Measurements from ENCODE around the gene TMEM108.

TMEM108 gene

DNA sequence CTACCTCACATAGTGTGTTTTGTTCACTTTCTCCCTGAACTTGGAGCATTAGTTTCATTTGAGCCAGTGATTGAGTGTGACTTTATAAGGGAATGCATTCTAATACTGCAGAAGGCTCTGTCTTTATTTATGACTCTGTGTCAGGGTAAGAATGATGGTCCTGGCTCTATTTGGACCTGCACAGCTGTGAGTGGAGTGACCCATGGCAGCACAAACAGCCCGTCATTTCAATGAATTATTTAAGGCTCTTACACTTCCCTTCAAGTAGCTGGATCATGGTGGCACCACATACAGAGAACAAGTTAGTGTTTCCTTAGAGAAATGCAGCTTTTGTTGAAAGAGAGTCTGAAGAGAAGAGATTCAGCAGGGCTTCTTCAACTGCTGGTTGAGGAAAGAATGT is 16.4 kb downstream of the TMEM108 start:
- peaks cover 14% of the 10 kb centered on the region; the same call in 1 of the 2 replicates for H3K4me1 ChIP-seq (ENCODE audit: control insufficient read depth, insufficient read depth, low read length)
- no peaks in the 10 kb centered on the region for H3K36me3 ChIP-seq (ENCODE audit: control insufficient read depth, insufficient read depth, low read length)
- no peaks in the 10 kb centered on the region for H3K9me3 ChIP-seq (ENCODE audit: control insufficient read depth, insufficient read depth, low read depth, low read length)
- no peak overlapping the region for H3K27ac ChIP-seq (ENCODE audit: low read depth, low read length)
- H3K4me3 ChIP-seq (ENCODE audit: low read depth, low read length) = no peak overlapping the region
- no peaks in the 10 kb centered on the region for H3K27me3 ChIP-seq (ENCODE audit: control insufficient read depth, insufficient read depth, low read length)
- no peak overlapping the region for H3K9ac ChIP-seq (ENCODE audit: low read length)

GRCh38 chr3:133055339-133055738 is 17.1 kb downstream of the TMEM108 start:
- Histone ChIP-seq H3K36me3 (ENCODE audit: control insufficient read depth, insufficient read depth, low read length) (no peaks in the 10 kb centered on the region), H3K4me3 (ENCODE audit: low read depth, low read length) (no peak overlapping the region), H3K4me1 (ENCODE audit: control insufficient read depth, insufficient read depth, low read length) (peaks cover 14% of the 10 kb centered on the region; the same call in 1 of the 2 replicates), H3K27ac (ENCODE audit: low read depth, low read length) (no peak overlapping the region), H3K9me3 (ENCODE audit: control insufficient read depth, insufficient read depth, low read depth, low read length) (no peaks in the 10 kb centered on the region), H3K9ac (ENCODE audit: low read length) (no peak overlapping the region), H3K27me3 (ENCODE audit: control insufficient read depth, insufficient read depth, low read length) (no peaks in the 10 kb centered on the region)

- Histone ChIP-seq H3K27me3 (ENCODE audit: control insufficient read depth, insufficient read depth, low read length) (no peaks in the 10 kb centered on the region), H3K27ac (ENCODE audit: low read depth, low read length) (no peak overlapping the region), H3K4me3 (ENCODE audit: low read depth, low read length) (no peak overlapping the region), H3K9ac (ENCODE audit: low read length) (no peak overlapping the region), H3K9me3 (ENCODE audit: control insufficient read depth, insufficient read depth, low read depth, low read length) (no peaks in the 10 kb centered on the region), H3K4me1 (ENCODE audit: control insufficient read depth, insufficient read depth, low read length) (peaks cover 8% of the 10 kb centered on the region; the same call in 1 of the 2 replicates), H3K36me3 (ENCODE audit: control insufficient read depth, insufficient read depth, low read length) (no peaks in the 10 kb centered on the region)
These were observed 20.1 kb downstream of the TMEM108 start for GRCh38 chr3:133058243-133058642.

GRCh38 chr3:133058831-133059230 is 20.6 kb downstream of the TMEM108 start:
- no peak overlapping the region for H3K27ac ChIP-seq (ENCODE audit: low read depth, low read length)
- no peaks in the 10 kb centered on the region for H3K9me3 ChIP-seq (ENCODE audit: control insufficient read depth, insufficient read depth, low read depth, low read length)
- no peak overlapping the region for H3K4me3 ChIP-seq (ENCODE audit: low read depth, low read length)
- H3K9ac ChIP-seq (ENCODE audit: low read length) = no peak overlapping the region
- H3K36me3 ChIP-seq (ENCODE audit: control insufficient read depth, insufficient read depth, low read length) = no peaks in the 10 kb centered on the region
- H3K27me3 ChIP-seq (ENCODE audit: control insufficient read depth, insufficient read depth, low read length) = no peaks in the 10 kb centered on the region
- H3K4me1 ChIP-seq (ENCODE audit: control insufficient read depth, insufficient read depth, low read length) = peaks cover 8% of the 10 kb centered on the region; the same call in 1 of the 2 replicates

GRCh38 chr3:133065193-133065961 is 27.2 kb downstream of the TMEM108 start:
- Histone ChIP-seq H3K4me1 (ENCODE audit: control insufficient read depth, insufficient read depth, low read length) (no peaks in the 10 kb centered on the region), H3K27ac (ENCODE audit: low read depth, low read length) (no peak overlapping the region), H3K36me3 (ENCODE audit: control insufficient read depth, insufficient read depth, low read length) (no peaks in the 10 kb centered on the region), H3K4me3 (ENCODE audit: low read depth, low read length) (no peak overlapping the region), H3K27me3 (ENCODE audit: control insufficient read depth, insufficient read depth, low read length) (no peaks in the 10 kb centered on the region), H3K9ac (ENCODE audit: low read length) (no peak overlapping the region), H3K9me3 (ENCODE audit: control insufficient read depth, insufficient read depth, low read depth, low read length) (no peaks in the 10 kb centered on the region)

DNA sequence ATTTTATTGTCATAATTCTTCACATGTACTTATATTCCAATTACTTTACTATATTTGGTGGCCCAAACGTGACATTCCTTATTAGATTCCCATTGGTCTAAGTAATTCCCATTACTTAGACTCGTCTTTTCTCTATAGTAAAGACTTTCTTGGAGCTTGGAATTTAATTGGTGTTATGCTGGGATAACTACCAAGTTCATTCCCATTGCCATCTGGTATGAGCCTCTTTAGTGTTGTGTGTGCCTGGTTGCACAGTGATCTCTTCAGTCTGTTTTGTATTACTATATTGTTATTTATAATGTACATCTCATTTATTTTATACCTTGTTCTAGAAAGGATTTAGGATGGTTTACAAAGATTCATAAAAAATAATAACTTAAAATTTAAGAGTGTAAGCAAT is 27.8 kb downstream of the TMEM108 start:
- Histone ChIP-seq H3K27me3 (ENCODE audit: control insufficient read depth, insufficient read depth, low read length) (no peaks in the 10 kb centered on the region), H3K9me3 (ENCODE audit: control insufficient read depth, insufficient read depth, low read depth, low read length) (no peaks in the 10 kb centered on the region), H3K27ac (ENCODE audit: low read depth, low read length) (no peak overlapping the region), H3K4me1 (ENCODE audit: control insufficient read depth, insufficient read depth, low read length) (no peaks in the 10 kb centered on the region), H3K9ac (ENCODE audit: low read length) (no peak overlapping the region), H3K36me3 (ENCODE audit: control insufficient read depth, insufficient read depth, low read length) (no peaks in the 10 kb centered on the region), H3K4me3 (ENCODE audit: low read depth, low read length) (no peak overlapping the region)

GRCh38 chr3:133069556-133070286 is 31.5 kb downstream of the TMEM108 start:
- H3K9ac ChIP-seq (ENCODE audit: low read length) = no peak overlapping the region
- no peak overlapping the region for H3K27ac ChIP-seq (ENCODE audit: low read depth, low read length)
- H3K4me1 ChIP-seq (ENCODE audit: control insufficient read depth, insufficient read depth, low read length) = no peaks in the 10 kb centered on the region
- H3K9me3 ChIP-seq (ENCODE audit: control insufficient read depth, insufficient read depth, low read depth, low read length) = no peaks in the 10 kb centered on the region
- H3K4me3 ChIP-seq (ENCODE audit: low read depth, low read length) = no peak overlapping the region
- H3K36me3 ChIP-seq (ENCODE audit: control insufficient read depth, insufficient read depth, low read length) = no peaks in the 10 kb centered on the region
- no peaks in the 10 kb centered on the region for H3K27me3 ChIP-seq (ENCODE audit: control insufficient read depth, insufficient read depth, low read length)

DNA sequence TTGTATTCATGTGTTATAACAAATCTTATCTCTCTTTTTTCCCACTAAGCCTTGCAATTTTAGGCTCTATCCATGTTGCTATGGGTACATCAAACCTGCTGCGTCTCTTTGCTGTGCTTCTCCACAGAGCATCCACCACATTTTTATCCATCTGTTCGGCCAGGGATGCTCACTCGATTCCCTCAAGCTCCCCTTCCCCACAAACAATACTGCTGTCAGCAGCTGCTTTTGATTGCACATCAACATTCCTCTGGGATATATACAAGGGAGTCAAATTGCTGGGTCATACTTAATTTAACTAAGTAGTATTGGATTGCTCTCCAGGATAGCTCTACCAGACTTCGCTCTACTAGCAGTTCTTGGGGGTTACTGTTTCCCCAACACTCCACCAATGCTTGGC is 36.8 kb downstream of the TMEM108 start:
- Histone ChIP-seq H3K9ac (ENCODE audit: low read length) (no peak overlapping the region), H3K27ac (ENCODE audit: low read depth, low read length) (no peak overlapping the region), H3K27me3 (ENCODE audit: control insufficient read depth, insufficient read depth, low read length) (no peaks in the 10 kb centered on the region), H3K9me3 (ENCODE audit: control insufficient read depth, insufficient read depth, low read depth, low read length) (no peaks in the 10 kb centered on the region), H3K4me1 (ENCODE audit: control insufficient read depth, insufficient read depth, low read length) (no peaks in the 10 kb centered on the region), H3K36me3 (ENCODE audit: control insufficient read depth, insufficient read depth, low read length) (no peaks in the 10 kb centered on the region), H3K4me3 (ENCODE audit: low read depth, low read length) (no peak overlapping the region)

DNA sequence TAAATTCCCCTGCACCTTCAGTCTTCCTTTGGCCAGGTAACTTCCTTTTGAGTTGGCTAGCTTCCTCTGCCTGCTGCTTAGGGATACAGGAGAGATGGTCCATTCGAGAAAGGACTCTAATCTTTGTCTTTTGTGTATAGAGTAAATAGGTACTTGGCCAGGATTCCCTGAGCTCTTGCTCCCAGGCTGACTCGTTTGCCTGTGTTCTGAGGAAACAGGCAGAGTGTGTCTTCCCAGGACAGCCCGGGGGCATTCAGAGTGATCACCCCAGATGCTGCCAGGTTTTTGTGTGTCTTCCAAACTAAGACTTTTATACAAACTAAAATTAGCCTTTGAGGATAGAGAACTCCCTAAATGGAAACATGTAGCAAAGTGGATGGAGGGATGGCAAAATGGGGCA is 39.5 kb downstream of the TMEM108 start:
- Histone ChIP-seq H3K27me3 (ENCODE audit: control insufficient read depth, insufficient read depth, low read length) (no peaks in the 10 kb centered on the region), H3K9me3 (ENCODE audit: control insufficient read depth, insufficient read depth, low read depth, low read length) (no peaks in the 10 kb centered on the region; the same call in 1 of the 2 replicates)

GRCh38 chr3:133079621-133080020 is 41.4 kb downstream of the TMEM108 start:
- Histone ChIP-seq H3K4me1 (ENCODE audit: control insufficient read depth, insufficient read depth, low read length) (no peaks in the 10 kb centered on the region), H3K4me3 (ENCODE audit: low read depth, low read length) (no peak overlapping the region), H3K9ac (ENCODE audit: low read length) (no peak overlapping the region), H3K27ac (ENCODE audit: low read depth, low read length) (no peak overlapping the region), H3K27me3 (ENCODE audit: control insufficient read depth, insufficient read depth, low read length) (no peaks in the 10 kb centered on the region), H3K9me3 (ENCODE audit: control insufficient read depth, insufficient read depth, low read depth, low read length) (no peaks in the 10 kb centered on the region; the same call in 1 of the 2 replicates), H3K36me3 (ENCODE audit: control insufficient read depth, insufficient read depth, low read length) (no peaks in the 10 kb centered on the region)

More for the DNA sequence above, 39.5 kb downstream of the TMEM108 start:
- no peak overlapping the region for H3K27ac ChIP-seq (ENCODE audit: low read depth, low read length)
- H3K9ac ChIP-seq (ENCODE audit: low read length) = no peak overlapping the region
- H3K4me3 ChIP-seq (ENCODE audit: low read depth, low read length) = no peak overlapping the region
- no peaks in the 10 kb centered on the region for H3K36me3 ChIP-seq (ENCODE audit: control insufficient read depth, insufficient read depth, low read length)
- no peaks in the 10 kb centered on the region for H3K4me1 ChIP-seq (ENCODE audit: control insufficient read depth, insufficient read depth, low read length)

GRCh38 chr3:133081016-133081415 is 42.8 kb downstream of the TMEM108 start:
- H3K4me1 ChIP-seq (ENCODE audit: control insufficient read depth, insufficient read depth, low read length) = no peaks in the 10 kb centered on the region
- no peaks in the 10 kb centered on the region; the same call in 1 of the 2 replicates for H3K9me3 ChIP-seq (ENCODE audit: control insufficient read depth, insufficient read depth, low read depth, low read length)
- H3K9ac ChIP-seq (ENCODE audit: low read length) = no peak overlapping the region
- H3K36me3 ChIP-seq (ENCODE audit: control insufficient read depth, insufficient read depth, low read length) = no peaks in the 10 kb centered on the region
- no peak overlapping the region for H3K27ac ChIP-seq (ENCODE audit: low read depth, low read length)
- no peak overlapping the region for H3K4me3 ChIP-seq (ENCODE audit: low read depth, low read length)
- no peaks in the 10 kb centered on the region for H3K27me3 ChIP-seq (ENCODE audit: control insufficient read depth, insufficient read depth, low read length)

Data from HUES6 (cell line).